Mesothelial cell of epicardium (in vitro differentiated cells): Measurements from ENCODE around the gene EFCAB5. TPM values are rescaled to one million over a fixed set of nuclear protein-coding genes. Genes with fewer than 3 reads are reported as not detected.
"Not testable (repeated sequence)": the region's sequence is repeated elsewhere in the genome, so short reads cannot be mapped to it uniquely, and the experiment has no call there.

ENCODE experiments used
- DNase-seq, 2 experiments: peaks; one replicate each; pipeline ENCODE4 v3.0.0; 2021; ENCODE audit warnings: low spot score in 2 of 2; ENCODE audit not compliant: unreplicated experiment in 2 of 2
- H3K27ac Mint-ChIP-seq: 2 replicates; pipeline ENCODE4 v1.8.0; 2021; ENCODE audit warnings: mixed read lengths
- H3K27me3 Mint-ChIP-seq: 2 replicates; pipeline ENCODE4 v1.8.0; 2021; ENCODE audit warnings: low read depth, mixed read lengths
- H3K36me3 Mint-ChIP-seq: 2 replicates; pipeline ENCODE4 v1.8.0; 2021; ENCODE audit warnings: mixed read lengths
- H3K4me1 Mint-ChIP-seq: 2 replicates; pipeline ENCODE4 v1.8.0; 2021; ENCODE audit warnings: mixed read lengths
- H3K4me3 Mint-ChIP-seq: 2 replicates; pipeline ENCODE4 v1.8.0; 2021; ENCODE audit warnings: mild to moderate bottlenecking, moderate library complexity, mixed read lengths
- H3K9me3 Mint-ChIP-seq: 2 replicates; pipeline ENCODE4 v1.8.0; 2021; ENCODE audit warnings: mixed read lengths
- CTCF ChIP-seq: fragments of 200-600 bp; sonication (generic); IDR thresholded peaks from one replicate; pipeline ENCODE4 v1.5.0; 2021; ENCODE audit warnings: antibody characterized with exemption; ENCODE audit not compliant: unreplicated experiment
- total RNA-seq: library from RNA; stranded (reverse); gene quantifications from 3 replicates; pipeline ENCODE4 v1.2.1, GENCODE V29; 2021

Gene EFCAB5
- total RNA-seq, 1 donor from 2014 or later: 0.58 TPM

DNA sequence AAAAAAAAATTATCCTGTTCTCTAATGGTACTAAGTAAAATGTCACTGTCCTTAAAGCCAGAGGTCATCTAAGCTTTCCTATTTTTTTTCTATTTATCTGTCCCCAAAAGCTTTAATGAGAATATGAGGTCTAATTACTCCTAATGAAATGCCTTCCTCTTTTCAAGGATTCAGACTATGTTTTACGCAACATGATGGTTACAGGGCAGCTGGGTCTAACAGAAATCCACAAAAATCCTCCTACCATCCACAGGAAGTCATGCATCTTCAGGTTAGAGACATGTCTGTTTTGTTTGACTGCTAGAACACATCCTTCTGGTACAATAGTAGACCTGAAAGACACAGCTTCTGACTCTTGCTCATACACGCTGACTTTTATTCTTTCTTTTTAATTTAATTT lies 145.5 kb downstream of the EFCAB5 start:
- Mint-ChIP-seq H3K9me3 (no peaks in the 10 kb centered on the region), H3K27me3 (peaks cover 23% of the 10 kb centered on the region), H3K4me3 (no peak overlapping the region), H3K4me1 (no peaks in the 10 kb centered on the region), H3K27ac (no peak overlapping the region), H3K36me3 (no peaks in the 10 kb centered on the region)
- TF ChIP-seq CTCF: no peak
- DNase-seq: no peak

DNA sequence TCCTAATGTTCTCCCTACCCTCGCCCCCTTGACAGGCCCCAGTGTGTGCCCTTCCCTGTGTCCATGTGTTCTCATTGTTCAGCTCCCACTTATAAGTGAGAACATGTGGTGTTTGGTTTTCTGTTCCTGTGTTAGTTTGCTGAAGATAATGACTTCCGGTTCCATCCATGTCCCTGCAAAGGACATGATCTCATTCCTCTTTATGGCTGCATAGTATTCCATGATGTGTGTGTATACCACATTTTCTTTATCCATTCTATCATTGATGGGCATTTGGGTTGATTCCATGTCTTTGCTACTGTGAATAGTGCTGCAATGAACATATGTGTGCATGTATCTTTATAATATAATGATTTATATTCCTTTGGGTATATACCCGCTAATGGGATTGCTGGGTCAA lies 146.0 kb downstream of the EFCAB5 start:
- peaks cover 25% of the 10 kb centered on the region for H3K27me3 Mint-ChIP-seq
- not testable (repeated sequence) for H3K36me3 Mint-ChIP-seq, H3K4me3 Mint-ChIP-seq, H3K27ac Mint-ChIP-seq, DNase-seq, H3K4me1 Mint-ChIP-seq, H3K9me3 Mint-ChIP-seq

DNA sequence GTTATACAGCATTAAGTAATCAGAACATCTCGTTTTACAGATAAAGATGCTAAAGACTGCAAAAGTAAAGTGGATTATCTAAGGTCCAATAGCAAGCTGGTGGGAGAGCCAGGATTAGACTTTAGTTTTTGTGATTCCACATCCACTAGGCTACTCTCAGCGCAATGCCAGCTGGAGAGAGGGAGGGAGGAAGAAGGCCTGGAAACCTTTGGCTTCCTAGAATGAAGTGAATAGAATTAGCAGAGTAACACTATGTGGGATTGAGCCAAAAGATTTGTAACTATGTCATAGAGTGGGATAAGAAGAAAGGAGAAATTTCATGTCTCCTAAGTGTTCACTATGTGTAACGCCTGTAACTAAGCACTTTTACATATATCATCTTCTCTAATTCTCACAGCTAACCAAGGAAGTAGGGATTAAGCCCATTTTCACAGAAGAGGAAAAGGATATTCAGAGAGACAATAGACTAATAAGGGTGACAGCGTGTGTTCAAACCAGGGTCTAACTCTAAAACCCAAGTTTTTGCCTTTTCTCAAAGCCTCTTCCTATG lies 149.8 kb downstream of the EFCAB5 start:
- Mint-ChIP-seq H3K4me3 (no peak overlapping the region), H3K36me3 (no peaks in the 10 kb centered on the region), H3K4me1 (peaks cover 2% of the 10 kb centered on the region), H3K27me3 (peaks cover 32% of the 10 kb centered on the region), H3K9me3 (no peaks in the 10 kb centered on the region), H3K27ac (peak overlapping the region; percentile 7)
- no peak for TF ChIP-seq CTCF
- no peak for DNase-seq

DNA sequence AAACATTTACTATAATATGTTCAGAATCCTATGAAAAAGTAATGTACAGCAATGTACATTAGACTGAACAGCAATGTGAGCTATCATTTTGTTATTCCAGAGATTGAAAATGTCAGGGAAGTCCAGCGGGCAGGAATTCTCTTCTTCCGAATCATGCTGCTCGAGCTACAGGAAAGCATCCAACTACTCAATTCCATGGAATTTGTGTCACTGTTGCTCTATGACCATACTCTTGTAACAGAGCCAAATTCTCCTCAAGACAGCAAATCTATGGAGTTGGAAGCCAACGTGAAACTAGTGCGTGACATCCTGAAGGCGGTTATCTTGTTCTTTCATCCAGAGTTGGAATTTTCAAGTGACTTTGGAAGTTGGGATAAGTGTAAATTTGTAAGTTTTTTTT lies 150.3 kb downstream of the EFCAB5 start:
- Mint-ChIP-seq H3K4me3 (no peak overlapping the region), H3K27me3 (peaks cover 32% of the 10 kb centered on the region), H3K27ac (peak overlapping the region; percentile 7), H3K9me3 (no peaks in the 10 kb centered on the region), H3K4me1 (peaks cover 2% of the 10 kb centered on the region), H3K36me3 (no peaks in the 10 kb centered on the region)
- no peak for TF ChIP-seq CTCF
- DNase-seq: no peak

GRCh38 chr17:30092886-30093285 lies 151.5 kb downstream of the EFCAB5 start:
- no peak for TF ChIP-seq CTCF
- H3K27me3 Mint-ChIP-seq: peaks cover 30% of the 10 kb centered on the region
- H3K9me3 Mint-ChIP-seq: no peaks in the 10 kb centered on the region
- H3K36me3 Mint-ChIP-seq: no peaks in the 10 kb centered on the region
- DNase-seq: no peak
- no peak overlapping the region for H3K4me3 Mint-ChIP-seq
- peaks cover 2% of the 10 kb centered on the region for H3K4me1 Mint-ChIP-seq
- no peak overlapping the region for H3K27ac Mint-ChIP-seq

- H3K4me3 Mint-ChIP-seq: no peak overlapping the region
- peaks cover 2% of the 10 kb centered on the region for H3K4me1 Mint-ChIP-seq
- H3K36me3 Mint-ChIP-seq: no peaks in the 10 kb centered on the region
- peak in 1 of 2 experiments; percentile 66 for DNase-seq
- TF ChIP-seq CTCF: peak; percentile 98
- peaks cover 31% of the 10 kb centered on the region for H3K27me3 Mint-ChIP-seq
- no peaks in the 10 kb centered on the region for H3K9me3 Mint-ChIP-seq
- H3K27ac Mint-ChIP-seq: no peak overlapping the region
These were observed 152.2 kb downstream of the EFCAB5 start for GRCh38 chr17:30093463-30094147.
